ENCODE measurements around the gene ABCA2. TPM values are rescaled to one million over a fixed set of nuclear protein-coding genes. Genes with fewer than 3 reads are reported as not detected.

Gene ABCA2
- total RNA-seq, 2 experiments from 2014 or later = 11.8 to 16.2 TPM

DNA sequence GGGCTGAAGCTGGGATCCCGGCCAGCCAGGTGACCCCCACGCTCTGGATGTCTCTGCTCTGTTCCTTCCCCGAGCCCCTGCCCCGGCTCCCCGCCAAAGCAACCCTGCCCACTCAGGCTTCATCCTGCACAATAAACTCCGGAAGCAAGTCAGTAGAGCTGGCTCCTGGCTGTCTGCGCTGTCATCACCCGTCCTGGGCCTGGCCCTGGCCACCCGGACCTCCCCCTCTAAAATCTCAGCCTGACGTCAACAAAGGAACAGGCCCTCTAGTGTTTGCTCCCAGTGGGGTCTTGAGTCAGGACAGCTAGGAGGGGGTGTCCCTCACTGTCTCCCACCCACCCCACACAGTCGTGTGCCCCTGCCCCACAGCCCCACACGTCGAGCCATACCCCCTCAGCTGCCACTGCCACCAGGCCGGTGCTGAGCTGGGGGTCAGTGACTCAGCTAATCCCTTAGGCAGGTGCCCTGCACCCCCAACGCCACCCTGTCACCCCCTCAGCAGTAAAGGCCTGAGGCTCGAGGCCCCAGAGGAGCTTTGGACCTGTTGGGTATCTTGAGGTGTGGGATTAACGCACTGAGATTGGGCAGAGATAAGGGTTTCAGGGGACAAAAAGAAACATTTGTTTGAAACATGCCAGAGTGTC, 46.3 kb downstream of the ABCA2 start:
- TF ChIP-seq, protein P1, sequence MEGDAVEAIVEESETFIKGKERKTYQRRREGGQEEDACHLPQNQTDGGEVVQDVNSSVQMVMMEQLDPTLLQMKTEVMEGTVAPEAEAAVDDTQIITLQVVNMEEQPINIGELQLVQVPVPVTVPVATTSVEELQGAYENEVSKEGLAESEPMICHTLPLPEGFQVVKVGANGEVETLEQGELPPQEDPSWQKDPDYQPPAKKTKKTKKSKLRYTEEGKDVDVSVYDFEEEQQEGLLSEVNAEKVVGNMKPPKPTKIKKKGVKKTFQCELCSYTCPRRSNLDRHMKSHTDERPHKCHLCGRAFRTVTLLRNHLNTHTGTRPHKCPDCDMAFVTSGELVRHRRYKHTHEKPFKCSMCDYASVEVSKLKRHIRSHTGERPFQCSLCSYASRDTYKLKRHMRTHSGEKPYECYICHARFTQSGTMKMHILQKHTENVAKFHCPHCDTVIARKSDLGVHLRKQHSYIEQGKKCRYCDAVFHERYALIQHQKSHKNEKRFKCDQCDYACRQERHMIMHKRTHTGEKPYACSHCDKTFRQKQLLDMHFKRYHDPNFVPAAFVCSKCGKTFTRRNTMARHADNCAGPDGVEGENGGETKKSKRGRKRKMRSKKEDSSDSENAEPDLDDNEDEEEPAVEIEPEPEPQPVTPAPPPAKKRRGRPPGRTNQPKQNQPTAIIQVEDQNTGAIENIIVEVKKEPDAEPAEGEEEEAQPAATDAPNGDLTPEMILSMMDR (IDR thresholded peaks at IDR 0.05) = no peak
- Mint-ChIP-seq H3K36me3 (ENCODE audit: low read depth) (no peaks in the 10 kb centered on the region), H3K4me1 (ENCODE audit: low read depth) (peaks cover 2% of the 10 kb centered on the region), H3K27me3 (peaks cover 11% of the 10 kb centered on the region), H3K27ac (no peak overlapping the region), H3K9me3 (no peaks in the 10 kb centered on the region), H3K4me3 (no peak overlapping the region)
- DNase-seq (no peak), ATAC-seq (no peak)
- ChIA-PET CTCF (interaction anchor here (1.4 kb wide), 1 partner anchor 9 kb away, joined by 3 read pairs; no protein-coding TSS in a partner anchor), POLR2A (interaction anchor here (1.2 kb wide), 1 partner anchor 9 kb away, joined by 3 read pairs; no protein-coding TSS in a partner anchor)
- intact Hi-C loops (cut with micrococcal nuclease) = no loop called here

- H3K27ac Mint-ChIP-seq = no peak overlapping the region
- ATAC-seq = no peak
- peaks cover 8% of the 10 kb centered on the region for H3K4me1 Mint-ChIP-seq (ENCODE audit: low read depth)
- TF ChIP-seq, protein P1 (IDR thresholded peaks at IDR 0.05) = no peak
- no peak for DNase-seq
- H3K36me3 Mint-ChIP-seq (ENCODE audit: low read depth) = no peaks in the 10 kb centered on the region
- no peak overlapping the region for H3K4me3 Mint-ChIP-seq
- POLR2A ChIA-PET = interaction anchor here (1.2 kb wide), 1 partner anchor 10 kb away, joined by 3 read pairs; no protein-coding TSS in a partner anchor
- intact Hi-C loops (cut with micrococcal nuclease) = no loop called here
- H3K9me3 Mint-ChIP-seq = no peaks in the 10 kb centered on the region
- CTCF ChIA-PET = no interaction called here
- peaks cover 7% of the 10 kb centered on the region for H3K27me3 Mint-ChIP-seq
These were observed 47.2 kb downstream of the ABCA2 start for GRCh38 chr9:136980669-136981478.

DNA sequence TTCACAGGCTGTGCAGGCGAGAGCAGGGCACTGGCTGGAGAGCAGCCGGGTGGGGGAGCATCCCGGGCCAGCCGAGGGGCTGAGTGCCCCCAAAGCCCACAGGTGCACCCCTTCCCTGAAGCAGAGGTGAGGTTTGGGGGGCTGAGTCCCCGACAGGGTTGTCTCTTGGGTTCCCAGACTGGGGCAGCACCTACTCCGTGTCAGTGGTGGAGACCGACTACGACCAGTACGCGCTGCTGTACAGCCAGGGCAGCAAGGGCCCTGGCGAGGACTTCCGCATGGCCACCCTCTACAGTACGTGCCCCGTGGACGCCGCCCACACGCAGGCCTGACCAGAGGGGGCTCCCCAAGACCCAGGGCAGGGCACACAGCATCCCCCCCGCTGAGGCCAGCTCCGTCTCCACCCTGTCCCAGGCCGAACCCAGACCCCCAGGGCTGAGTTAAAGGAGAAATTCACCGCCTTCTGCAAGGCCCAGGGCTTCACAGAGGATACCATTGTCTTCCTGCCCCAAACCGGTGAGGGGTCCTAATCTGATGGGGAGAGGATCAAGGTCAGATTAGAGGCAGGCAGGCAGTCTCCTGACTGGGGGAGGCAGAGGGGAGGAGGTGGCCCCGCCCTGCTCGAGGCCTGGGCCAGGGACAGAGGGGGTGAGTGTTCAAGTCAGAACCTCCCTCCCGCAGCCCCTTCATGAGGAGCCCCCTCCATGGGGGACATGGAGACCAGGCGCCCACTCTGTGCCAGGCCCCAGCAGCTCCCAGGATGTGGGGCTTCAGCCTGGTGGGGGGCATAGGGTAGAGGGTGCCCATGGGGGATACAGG, 48.1 kb downstream of the ABCA2 start:
- POLR2A ChIA-PET = no interaction called here
- H3K36me3 Mint-ChIP-seq (ENCODE audit: low read depth) = no peaks in the 10 kb centered on the region
- H3K9me3 Mint-ChIP-seq = no peaks in the 10 kb centered on the region
- ATAC-seq (no peak), DNase-seq (no peak)
- intact Hi-C loops (cut with micrococcal nuclease) = no loop called here
- CTCF ChIA-PET = no interaction called here
- peaks cover 17% of the 10 kb centered on the region for H3K4me1 Mint-ChIP-seq (ENCODE audit: low read depth)
- H3K27me3 Mint-ChIP-seq = peaks cover 5% of the 10 kb centered on the region
- no peak overlapping the region for H3K4me3 Mint-ChIP-seq
- TF ChIP-seq, protein P1 (IDR thresholded peaks at IDR 0.05) = no peak
- H3K27ac Mint-ChIP-seq = no peak overlapping the region

GRCh38 chr9:136978865-136979544, 49.0 kb downstream of the ABCA2 start:
- CTCF ChIA-PET = interaction anchor here (1.0 to 4.5 kb wide), 2 partner anchors 27 to 56 kb away, joined by 3 to 24 read pairs; no protein-coding TSS in a partner anchor
- TF ChIP-seq, protein P1 (IDR thresholded peaks at IDR 0.05) = no peak
- ATAC-seq = no peak
- Mint-ChIP-seq H3K36me3 (ENCODE audit: low read depth) (no peaks in the 10 kb centered on the region), H3K27me3 (peaks cover 4% of the 10 kb centered on the region), H3K4me1 (ENCODE audit: low read depth) (peaks cover 20% of the 10 kb centered on the region), H3K4me3 (no peak overlapping the region), H3K27ac (no peak overlapping the region), H3K9me3 (no peaks in the 10 kb centered on the region)
- POLR2A ChIA-PET = interaction anchor here (1.2 kb wide), 1 partner anchor 14 kb away, joined by 3 read pairs; the partner anchor contains the start of gene PAXX
- intact Hi-C loops (cut with micrococcal nuclease) = no loop called here
- no peak for DNase-seq
